ENCODE measurements around the gene SEC31B. TPM values are rescaled to one million over a fixed set of nuclear protein-coding genes. Genes with fewer than 3 reads are reported as not detected.

The SEC31B gene
- polyA plus RNA-seq, 3 donors = 0.05 to 50.2 (median 0.09) TPM

- 93% methylated on average over 3 of the region's 5 CpGs for WGBS (ENCODE audit: insufficient coverage)
- Histone ChIP-seq H3K36me3 (replicated peaks in 1 of 2; ENCODE audit: control insufficient read depth in 1 of 2, insufficient read depth in 2 of 2, low read length in 2 of 2) (peaks cover 42 to 70% of the 10 kb centered on the region in 2 donors), H3K9me3 (replicated peaks in 1 of 2; ENCODE audit: control insufficient read depth in 1 of 2, insufficient read depth in 1 of 2, low read length in 2 of 2) (no peaks in the 10 kb centered on the region), H3K4me1 (ENCODE audit: control insufficient read depth in 1 of 2, insufficient read depth in 2 of 2, low read length in 2 of 2) (peaks cover 0 to 5% of the 10 kb centered on the region in 2 donors), H3K9ac (ENCODE audit: insufficient read depth, low read length, poor library complexity, severe bottlenecking) (no peak overlapping the region), H4K20me1 (ENCODE audit: insufficient read depth, low read length) (no peaks in the 10 kb centered on the region), H3K27ac (ENCODE audit: low read depth in 1 of 2, low read length in 2 of 2) (no peak overlapping the region), H3K79me2 (ENCODE audit: insufficient read depth, low read length) (no peaks in the 10 kb centered on the region), H3K4me3 (replicated peaks in 1 of 3; ENCODE audit: low read depth in 2 of 3, low read length in 3 of 3) (no peak overlapping the region), H3K27me3 (ENCODE audit: control insufficient read depth in 2 of 2, insufficient read depth in 2 of 2, low read length in 2 of 2) (no peaks in the 10 kb centered on the region), H3K4me2 (replicated peaks; ENCODE audit: extremely low read depth, low read length, poor library complexity, severe bottlenecking) (no peak overlapping the region), H2AFZ (ENCODE audit: insufficient read depth, low read depth, low read length, poor library complexity, severe bottlenecking) (no peak overlapping the region)
- no peak for TF ChIP-seq CTCF (IDR thresholded peaks at IDR 0.05)
- Mint-ChIP-seq H3K27me3 (ENCODE audit: low read depth in 3 of 3) (no peaks in the 10 kb centered on the region), H3K4me3 (no peak overlapping the region), H3K4me1 (peaks cover 8% of the 10 kb centered on the region), H3K27ac (no peak overlapping the region), H3K9me3 (peaks cover 0 to 2% (median 0%) of the 10 kb centered on the region in 7 donors), H3K36me3 (peaks cover 69 to 71% of the 10 kb centered on the region in 2 donors)
- no peak for DNase-seq
- intact Hi-C loops (cut with micrococcal nuclease) = no loop called here
These were observed 15.6 kb downstream of the SEC31B start for GRCh38 chr10:100504096-100504495.

- no peaks in the 10 kb centered on the region for H3K9me3 ChIP-seq (replicated peaks in 1 of 2; ENCODE audit: control insufficient read depth in 1 of 2, insufficient read depth in 1 of 2, low read length in 2 of 2)
- H3K27ac ChIP-seq (ENCODE audit: low read depth in 1 of 2, low read length in 2 of 2) = no peak overlapping the region
- Mint-ChIP-seq H3K9me3 (peaks cover 0 to 2% (median 0%) of the 10 kb centered on the region in 7 donors), H3K4me1 (peaks cover 8% of the 10 kb centered on the region), H3K27ac (no peak overlapping the region), H3K27me3 (ENCODE audit: low read depth in 3 of 3) (no peaks in the 10 kb centered on the region), H3K36me3 (peaks cover 64 to 66% of the 10 kb centered on the region in 2 donors), H3K4me3 (no peak overlapping the region)
- peaks cover 49 to 71% of the 10 kb centered on the region in 2 donors for H3K36me3 ChIP-seq (replicated peaks in 1 of 2; ENCODE audit: control insufficient read depth in 1 of 2, insufficient read depth in 2 of 2, low read length in 2 of 2)
- TF ChIP-seq CTCF (IDR thresholded peaks at IDR 0.05) = no peak
- H4K20me1 ChIP-seq (ENCODE audit: insufficient read depth, low read length) = no peaks in the 10 kb centered on the region
- no peaks in the 10 kb centered on the region for H3K79me2 ChIP-seq (ENCODE audit: insufficient read depth, low read length)
- no peak overlapping the region for H3K9ac ChIP-seq (ENCODE audit: insufficient read depth, low read length, poor library complexity, severe bottlenecking)
- WGBS (ENCODE audit: insufficient coverage) = 100% methylated on average over 1 of the region's 1 CpG
- intact Hi-C loops (cut with micrococcal nuclease) = no loop called here
- H3K4me3 ChIP-seq (replicated peaks in 1 of 3; ENCODE audit: low read depth in 2 of 3, low read length in 3 of 3) = no peak overlapping the region
- no peak overlapping the region for H2AFZ ChIP-seq (ENCODE audit: insufficient read depth, low read depth, low read length, poor library complexity, severe bottlenecking)
- DNase-seq = no peak
- no peaks in the 10 kb centered on the region for H3K27me3 ChIP-seq (ENCODE audit: control insufficient read depth in 2 of 2, insufficient read depth in 2 of 2, low read length in 2 of 2)
- H3K4me1 ChIP-seq (ENCODE audit: control insufficient read depth in 1 of 2, insufficient read depth in 2 of 2, low read length in 2 of 2) = peaks cover 0 to 5% of the 10 kb centered on the region in 2 donors
- no peak overlapping the region for H3K4me2 ChIP-seq (replicated peaks; ENCODE audit: extremely low read depth, low read length, poor library complexity, severe bottlenecking)
These were observed 16.7 kb downstream of the SEC31B start for GRCh38 chr10:100502926-100503494.

All from CD14-positive monocyte (primary cell).